DMS 273 (cell line): ENCODE results near the gene WNT1.
A peak's percentile ranks its signal among the peaks of the same experiment; 100 is the strongest.

Experiments
- DNase-seq: peaks from one replicate; lab custom pipeline; 2025; ENCODE audit not compliant: unreplicated experiment; lab: John Stamatoyannopoulos, UW

Gene WNT1

GRCh38 chr12:48979602-48980388, 1.7 kb downstream of the WNT1 start:
- peak; percentile 36 for DNase-seq

- DNase-seq: peak; percentile 65
Observed at GRCh38 chr12:48980389-48980952, 2.3 kb downstream of the WNT1 start.

GRCh38 chr12:48980953-48981756, 3.0 kb downstream of the WNT1 start:
- peak; percentile 59 for DNase-seq

GRCh38 chr12:48981757-48982157, 3.6 kb downstream of the WNT1 start:
- no peak for DNase-seq

- DNase-seq: no peak
Observed at GRCh38 chr12:48982397-48983080, 4.4 kb downstream of the WNT1 start.

GRCh38 chr12:48985475-48985897, 7.4 kb downstream of the WNT1 start:
- DNase-seq: peak; percentile 18

- no peak for DNase-seq
Observed at GRCh38 chr12:48985901-48986300, 7.8 kb downstream of the WNT1 start.

GRCh38 chr12:48986720-48987291, 8.7 kb downstream of the WNT1 start:
- no peak for DNase-seq

- peak; percentile 68 for DNase-seq
Observed at GRCh38 chr12:48988030-48988649, 10.0 kb downstream of the WNT1 start.

GRCh38 chr12:48990552-48990951, 12.4 kb downstream of the WNT1 start:
- no peak for DNase-seq

GRCh38 chr12:48991247-48992050, 13.3 kb downstream of the WNT1 start:
- DNase-seq: no peak

- DNase-seq: no peak
Observed at GRCh38 chr12:48993787-48994186, 15.7 kb downstream of the WNT1 start.

- DNase-seq: no peak
Observed at GRCh38 chr12:48994224-48995085, 16.3 kb downstream of the WNT1 start.

- DNase-seq: peak; percentile 89
Observed at GRCh38 chr12:48995086-48995879, 17.2 kb downstream of the WNT1 start.

GRCh38 chr12:48996794-48997718, 18.9 kb downstream of the WNT1 start:
- DNase-seq: no peak

- no peak for DNase-seq
Observed at GRCh38 chr12:48997719-48998496, 19.8 kb downstream of the WNT1 start.
